HT-29 (cell line): ENCODE results near the gene FOXL2NB. TPM values are rescaled to one million over a fixed set of nuclear protein-coding genes. Genes with fewer than 3 reads are reported as not detected.

Source experiments
- DNase-seq: peaks from one replicate; pipeline ENCODE4 v3.0.0-alpha.2; 2015; ENCODE audit warnings: low spot score
- total RNA-seq: library from RNA; depleted of rRNA; stranded (reverse); fragments of >200 nt; shearing (Covaris generic); gene quantifications from 2 replicates; pipeline ENCODE4 v1.2.3, GENCODE V29; 2014

The FOXL2NB gene
- total RNA-seq, 1 experiment from 2014 or later: not detected

- DNase-seq: no peak
Observed at GRCh38 chr3:138944929-138945708, 1.9 kb upstream of the FOXL2NB start.

- DNase-seq: no peak
Observed at GRCh38 chr3:138945709-138946662, 1.0 kb upstream of the FOXL2NB start.

- DNase-seq: no peak
Observed at GRCh38 chr3:138947495-138948121, 591 bp downstream of the FOXL2NB start.

- no peak for DNase-seq
Observed at GRCh38 chr3:138948371-138949001, 1.5 kb downstream of the FOXL2NB start.

- no peak for DNase-seq
Observed at GRCh38 chr3:138949002-138949418, 2.0 kb downstream of the FOXL2NB start.

- no peak for DNase-seq
Observed at GRCh38 chr3:138949445-138950005, 2.5 kb downstream of the FOXL2NB start.

GRCh38 chr3:138950006-138950644 is 3.1 kb downstream of the FOXL2NB start:
- no peak for DNase-seq

- DNase-seq: no peak
Observed at GRCh38 chr3:138950701-138951100, 3.7 kb downstream of the FOXL2NB start.

- no peak for DNase-seq
Observed at GRCh38 chr3:138960417-138960852, 13.4 kb downstream of the FOXL2NB start.

- no peak for DNase-seq
Observed at GRCh38 chr3:138962854-138963560, 16.0 kb downstream of the FOXL2NB start.

GRCh38 chr3:138964264-138964663 is 17.2 kb downstream of the FOXL2NB start:
- no peak for DNase-seq

- DNase-seq: no peak
Observed at GRCh38 chr3:138964923-138965322, 17.9 kb downstream of the FOXL2NB start.

- DNase-seq: no peak
Observed at GRCh38 chr3:138971766-138972320, 24.8 kb downstream of the FOXL2NB start.

GRCh38 chr3:138972941-138973340 is 25.9 kb downstream of the FOXL2NB start:
- no peak for DNase-seq

- peak; percentile 3 for DNase-seq
Observed at GRCh38 chr3:138974462-138974861, 27.4 kb downstream of the FOXL2NB start.

GRCh38 chr3:138975351-138975750 is 28.3 kb downstream of the FOXL2NB start:
- no peak for DNase-seq

GRCh38 chr3:138976047-138976446 is 29.0 kb downstream of the FOXL2NB start:
- DNase-seq: no peak

GRCh38 chr3:138984816-138985215 is 37.8 kb downstream of the FOXL2NB start:
- no peak for DNase-seq

GRCh38 chr3:138985932-138986331 is 38.9 kb downstream of the FOXL2NB start:
- no peak for DNase-seq

GRCh38 chr3:138987181-138987580 is 40.2 kb downstream of the FOXL2NB start:
- DNase-seq: no peak
